ENCODE measurements around the gene NCOA7.

The NCOA7 gene

GRCh38 chr6:125927761-125928160, 137.0 kb downstream of the NCOA7 start (continued):
- no peak for TF ChIP-seq CSRNP3 (CRISPR knock-in tag; IDR thresholded peaks at IDR 0.05)

GRCh38 chr6:125930765-125931418, 140.1 kb downstream of the NCOA7 start:
- ATAC-seq: no peak
- TF ChIP-seq POU6F1 (CRISPR knock-in tag; IDR thresholded peaks at IDR 0.05; ENCODE audit: borderline replicate concordance, low read depth): no peak
- no peak for TF ChIP-seq ZC3H10 (CRISPR knock-in tag; IDR thresholded peaks at IDR 0.05)
- no peak for TF ChIP-seq TCF4 (CRISPR knock-in tag; IDR thresholded peaks at IDR 0.05; ENCODE audit: borderline replicate concordance)
- TF ChIP-seq ZFP30 (CRISPR knock-in tag; IDR thresholded peaks at IDR 0.05): no peak
- no peak for TF ChIP-seq TSHZ2 (CRISPR knock-in tag; IDR thresholded peaks at IDR 0.05)
- no peak for TF ChIP-seq CSRNP3 (CRISPR knock-in tag; IDR thresholded peaks at IDR 0.05)
- no peak for TF ChIP-seq ZNF8 (CRISPR knock-in tag; IDR thresholded peaks at IDR 0.05)
- no peak for TF ChIP-seq ISL1 (CRISPR knock-in tag; IDR thresholded peaks at IDR 0.05)
- TF ChIP-seq CSDC2 (CRISPR knock-in tag; IDR thresholded peaks at IDR 0.05): no peak
- TF ChIP-seq ZFP3 (CRISPR knock-in tag; IDR thresholded peaks at IDR 0.05): no peak
- no peak for TF ChIP-seq ZNF565 (CRISPR knock-in tag; conservative IDR thresholded peaks at IDR 0.05; ENCODE audit: low read depth)
- TF ChIP-seq TOX (CRISPR knock-in tag; IDR thresholded peaks at IDR 0.05; ENCODE audit: borderline replicate concordance): no peak
- TF ChIP-seq CREB5 (CRISPR knock-in tag; IDR thresholded peaks at IDR 0.05; ENCODE audit: low read depth): no peak
- no peak for TF ChIP-seq SNAI2 (CRISPR knock-in tag; IDR thresholded peaks at IDR 0.05)
- no peak for TF ChIP-seq ARNTL (CRISPR knock-in tag; IDR thresholded peaks at IDR 0.05; ENCODE audit: borderline replicate concordance, low read depth)
- TF ChIP-seq ZNF70 (CRISPR knock-in tag; IDR thresholded peaks at IDR 0.05): no peak
- no peak for TF ChIP-seq ESRRG (CRISPR knock-in tag; IDR thresholded peaks at IDR 0.05)
- no peak for TF ChIP-seq RARB (CRISPR knock-in tag; IDR thresholded peaks at IDR 0.05)

- ATAC-seq: no peak
Observed at GRCh38 chr6:125931733-125932450, 141.1 kb downstream of the NCOA7 start.

GRCh38 chr6:125932451-125932795, 141.7 kb downstream of the NCOA7 start:
- TF ChIP-seq POU6F1 (CRISPR knock-in tag; IDR thresholded peaks at IDR 0.05; ENCODE audit: borderline replicate concordance, low read depth): no peak
- no peak for ATAC-seq

More at GRCh38 chr6:125931733-125932450, 141.1 kb downstream of the NCOA7 start:
- no peak for TF ChIP-seq ZNF70 (CRISPR knock-in tag; IDR thresholded peaks at IDR 0.05)
- TF ChIP-seq TOX (CRISPR knock-in tag; IDR thresholded peaks at IDR 0.05; ENCODE audit: borderline replicate concordance): no peak
